NT2/D1 (cell line): Measurements from ENCODE around the gene CTRB2.

ENCODE experiments used
- YY1 ChIP-seq: IDR thresholded peaks from 2 replicates; pipeline ENCODE4 v1.6.1; 2011; ENCODE audit not compliant: insufficient read length, insufficient read depth
- ZNF274 ChIP-seq: IDR thresholded peaks from 2 replicates; pipeline ENCODE4 v1.6.1; 2011; ENCODE audit warnings: mild to moderate bottlenecking, low read depth, low read length

- TF ChIP-seq YY1 (no peak), ZNF274 (no peak)
Measured at GRCh38 chr16:75243667-75244224, 36.8 kb upstream of the CTRB2 start.
